Activated T-cell treated with anti-CD3 and anti-CD28 coated beads, Interleukin-2, amount 50 U/mL, for 1 hour (primary cell): ENCODE results near the gene PHYH.
"Not testable (repeated sequence)": the region's sequence is repeated elsewhere in the genome, so short reads cannot be mapped to it uniquely, and the experiment has no call there.

ENCODE experiments used
- DNase-seq: peaks from one replicate; pipeline ENCODE4 v3.0.0-alpha.2; 2020

PHYH gene

GRCh38 chr10:13319166-13319565, 19.3 kb upstream of the PHYH start:
- DNase-seq, result no peak

DNA sequence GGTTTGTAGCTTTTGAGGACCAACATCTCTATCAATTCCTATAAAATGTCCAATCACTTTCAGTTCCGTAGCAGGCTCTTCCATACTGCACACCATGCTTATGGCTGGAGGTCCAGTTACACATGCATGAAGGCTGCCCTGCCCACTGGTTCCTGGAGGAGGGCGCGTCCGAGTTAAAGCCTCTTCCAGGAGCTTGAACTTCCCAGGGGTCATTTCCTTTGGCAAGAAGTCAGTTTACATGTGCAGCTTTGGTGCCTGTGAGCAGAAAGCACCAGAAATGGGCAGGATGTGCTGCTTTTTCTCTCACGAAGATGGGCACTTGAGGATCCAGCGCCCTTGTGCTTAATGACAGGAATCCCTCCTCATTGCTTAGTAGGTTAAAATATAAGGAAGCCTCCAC, 17.6 kb upstream of the PHYH start:
- no peak for DNase-seq

DNA sequence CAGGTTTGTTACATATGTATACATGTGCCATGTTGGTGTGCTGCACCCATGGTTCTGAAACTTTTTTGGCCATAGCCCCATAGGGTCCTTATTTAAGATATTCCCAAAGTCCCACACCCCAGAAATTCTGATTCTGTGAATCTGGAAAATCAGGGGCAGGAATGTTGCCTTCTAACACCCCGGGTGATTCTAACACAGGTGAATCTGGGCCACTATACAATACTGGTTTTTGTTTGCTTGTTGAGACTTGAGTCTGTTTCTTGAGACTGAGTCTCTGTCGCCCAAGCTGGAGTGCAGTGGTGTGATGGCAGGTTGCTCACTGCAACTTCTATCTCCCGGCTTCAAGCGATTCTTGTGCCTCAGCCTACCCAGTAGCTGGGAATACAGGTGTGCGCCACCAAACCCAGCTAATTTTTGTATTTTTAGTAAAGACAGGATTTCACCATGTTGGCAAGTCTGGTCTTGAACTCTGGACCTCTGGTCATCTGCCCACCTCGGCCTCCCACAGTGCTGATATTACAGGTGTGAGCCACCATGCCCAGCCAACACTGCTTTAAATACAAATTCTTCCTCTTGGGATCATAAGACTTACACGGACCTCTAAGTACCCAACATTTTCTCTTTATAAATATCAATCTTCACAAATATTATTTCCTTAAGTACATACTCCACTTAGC, 16.9 kb upstream of the PHYH start:
- DNase-seq, result no peak

- DNase-seq, result no peak
Measured at GRCh38 chr10:13315361-13315760, 15.5 kb upstream of the PHYH start.

DNA sequence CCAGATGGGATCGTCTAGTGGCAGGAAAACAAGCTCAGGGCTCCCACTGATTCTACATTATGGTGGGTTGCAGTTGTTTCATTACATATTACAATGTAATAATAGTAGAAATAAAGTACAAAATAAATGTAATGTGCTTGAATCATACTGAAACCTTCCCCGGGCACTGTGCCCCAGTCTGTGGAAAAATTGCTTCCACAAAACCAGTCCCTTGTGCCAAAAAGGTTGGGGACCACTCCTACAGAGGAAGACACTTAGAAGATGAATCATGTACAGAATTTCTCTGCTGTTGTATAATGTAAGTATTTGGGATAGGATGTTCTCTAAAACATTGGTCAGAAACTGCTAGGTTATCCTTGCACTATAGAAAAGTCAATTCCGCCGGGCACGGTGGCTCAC, 11.3 kb upstream of the PHYH start:
- DNase-seq, result no peak

DNA sequence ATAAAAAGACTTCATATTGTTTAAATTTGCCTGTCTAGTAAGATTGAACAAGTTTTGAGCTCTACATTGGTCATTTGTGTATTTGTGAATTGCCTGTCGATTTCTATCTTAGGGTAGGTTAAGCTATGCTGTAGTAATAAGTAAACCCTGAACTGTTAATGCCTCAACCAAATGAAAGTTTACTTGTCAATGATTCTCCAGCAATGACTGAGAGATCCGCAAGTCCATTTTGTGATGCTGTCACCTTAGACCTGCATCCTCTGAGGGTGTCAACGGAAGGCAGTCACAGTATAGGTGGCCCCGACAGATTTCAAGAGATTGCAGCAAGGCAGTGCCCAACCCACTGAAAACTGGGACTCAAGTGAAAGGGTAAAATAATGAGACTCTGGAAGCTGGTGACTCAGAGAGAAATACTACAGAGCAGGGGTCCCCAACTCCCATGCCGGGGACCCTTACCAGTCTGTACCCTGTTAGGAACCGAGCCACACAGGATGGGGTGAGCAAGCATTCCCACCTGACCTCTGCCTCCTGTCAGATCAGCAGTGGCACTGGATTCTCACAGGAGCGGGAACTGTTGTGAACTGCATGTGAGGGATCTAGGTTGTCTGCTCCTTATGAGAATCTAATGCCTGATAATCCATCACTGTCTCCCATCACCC, 10.8 kb upstream of the PHYH start:
- no peak for DNase-seq

DNA sequence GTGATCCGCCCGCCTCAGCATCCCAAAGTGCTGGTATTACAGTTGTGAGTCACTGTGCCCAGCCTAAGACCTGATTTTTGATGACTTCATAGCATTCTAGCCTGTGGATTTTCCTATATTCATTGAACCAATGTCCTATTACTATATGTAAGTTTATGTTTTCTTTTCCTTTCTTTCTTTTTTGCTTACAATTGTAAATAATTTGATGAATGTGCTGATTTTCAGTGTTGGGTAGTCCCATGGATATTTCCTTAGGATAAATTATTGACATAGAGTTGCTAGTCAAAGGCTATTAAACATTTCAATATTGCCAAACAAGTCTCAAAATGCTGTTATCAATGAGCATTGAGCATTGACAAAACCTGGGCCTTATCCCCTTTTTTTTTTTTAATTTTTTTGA, 9.9 kb upstream of the PHYH start:
- no peak for DNase-seq

DNA sequence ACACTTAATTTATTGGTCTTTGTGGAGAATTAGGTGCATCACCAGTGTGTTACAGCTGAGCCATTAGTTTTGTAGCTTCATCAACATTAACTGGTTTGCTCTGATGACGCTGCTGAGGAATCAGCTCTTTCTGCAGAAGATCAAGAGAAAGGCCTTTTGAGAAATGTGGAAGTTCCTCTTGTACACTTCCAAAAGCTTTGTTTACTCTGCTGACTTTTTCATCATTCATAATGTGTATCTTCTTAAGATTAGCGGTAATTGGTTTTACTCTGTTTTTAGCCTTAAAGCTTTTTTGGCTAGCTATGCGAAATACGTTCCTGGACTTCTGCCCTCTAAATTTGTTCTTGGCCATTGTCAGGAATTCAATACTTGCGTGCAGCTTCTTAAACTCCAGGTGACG, 8.2 kb upstream of the PHYH start:
- no peak for DNase-seq

DNA sequence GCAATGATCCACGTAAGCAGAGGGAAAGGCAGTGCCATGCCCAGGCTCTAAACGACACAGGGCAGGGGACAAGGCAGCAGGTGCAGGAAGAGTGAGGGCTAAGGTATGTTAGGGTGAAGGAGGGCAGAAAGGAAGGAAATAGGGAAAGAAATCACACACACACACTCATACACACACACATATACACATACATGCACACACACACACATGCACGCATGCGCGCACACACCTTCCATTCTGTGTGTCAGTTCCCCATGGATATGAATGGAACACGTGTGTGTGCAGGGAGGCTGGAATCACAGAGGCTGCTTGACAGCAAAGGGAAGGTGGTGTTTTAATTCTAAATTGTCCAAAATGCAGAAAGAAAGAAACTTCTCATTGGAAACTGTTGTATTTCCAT, 6.2 kb upstream of the PHYH start:
- DNase-seq, result no peak

DNA sequence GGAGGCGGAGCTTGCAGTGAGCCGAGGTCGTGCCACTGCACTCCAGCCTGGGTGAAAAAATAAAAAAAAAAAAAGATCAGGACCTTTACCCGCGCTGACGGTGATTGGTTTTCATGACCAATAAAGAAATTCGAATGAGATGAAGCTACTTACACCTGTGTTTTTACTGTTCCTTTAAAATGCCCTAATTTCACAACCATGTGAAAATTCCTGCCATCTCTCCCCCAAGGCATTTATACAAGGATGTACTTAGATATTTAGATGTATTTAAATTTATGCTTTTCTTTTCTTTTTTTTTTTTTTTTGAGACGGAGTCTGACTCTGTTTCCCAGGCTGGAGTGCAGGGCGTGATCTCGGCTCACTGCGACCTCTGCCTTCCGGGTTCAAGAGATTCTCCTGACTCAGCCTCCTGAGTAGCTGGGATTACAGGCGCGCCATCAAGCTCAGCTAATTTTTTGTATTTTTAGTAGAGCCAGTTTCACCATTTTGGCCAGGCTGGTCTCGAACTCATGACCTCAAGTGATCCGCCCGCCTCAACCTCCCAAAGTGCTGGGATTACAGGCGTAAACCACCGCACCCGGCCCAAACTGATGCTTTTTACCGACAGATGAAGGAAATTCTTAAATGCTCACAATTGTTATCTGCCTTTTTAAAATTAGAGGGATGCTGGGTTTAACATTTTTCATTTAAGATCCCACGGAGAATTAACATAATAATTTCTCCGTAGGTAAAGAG, 3.1 kb upstream of the PHYH start:
- DNase-seq, result no peak

DNA sequence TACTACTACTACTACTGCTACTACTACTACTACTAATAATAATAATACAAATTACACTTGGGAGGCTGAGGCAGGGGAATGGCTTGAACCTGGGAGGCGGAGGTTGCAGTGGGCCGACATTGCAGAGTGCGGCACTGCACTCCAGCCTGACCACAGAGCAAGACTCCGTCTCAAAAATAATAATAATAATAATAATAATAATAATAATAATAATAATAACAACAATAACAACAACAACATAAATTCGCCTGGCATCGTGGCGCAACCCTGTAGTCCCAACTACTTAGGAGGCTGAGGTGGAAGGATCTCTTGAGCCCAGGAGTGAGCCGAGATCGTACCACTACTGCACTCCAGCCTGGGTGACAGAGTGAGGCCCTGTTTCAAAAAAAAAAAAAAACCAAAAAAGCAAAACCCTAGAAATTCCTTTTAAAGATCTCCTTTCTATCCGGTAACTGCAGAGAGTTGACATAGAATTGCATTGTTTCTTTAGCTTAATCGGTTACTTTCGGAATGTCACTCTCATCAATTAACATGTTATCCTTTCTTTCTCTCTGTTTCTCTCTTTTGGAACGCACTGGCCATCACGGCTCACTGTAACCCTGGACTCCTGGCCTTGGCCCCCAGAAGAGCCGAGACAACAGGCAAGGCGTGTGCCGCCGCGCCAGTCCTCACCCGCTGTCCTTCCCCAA, 972 bp downstream of the PHYH start:
- no peak for DNase-seq

DNA sequence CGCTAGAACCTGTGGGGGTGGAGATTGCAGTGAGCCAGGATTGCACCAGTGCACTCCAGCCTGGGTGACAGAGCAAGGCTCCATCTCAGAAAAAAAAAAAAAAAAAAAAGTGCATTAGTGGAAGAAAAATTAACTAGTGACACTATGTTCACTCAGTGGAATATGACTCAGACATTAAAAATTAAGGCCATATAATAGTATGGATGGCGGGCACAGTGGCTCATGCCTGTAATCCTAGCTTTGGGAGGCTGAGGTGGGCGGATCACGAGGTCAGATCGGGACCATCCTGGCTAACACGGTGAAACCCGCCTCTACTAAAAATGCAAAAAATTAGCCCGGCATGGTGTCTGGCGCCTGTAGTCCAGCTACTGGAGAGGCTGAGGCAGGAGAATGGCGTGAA, 3.4 kb downstream of the PHYH start:
- DNase-seq, result no peak

GRCh38 chr10:13294784-13295183, 5.1 kb downstream of the PHYH start:
- DNase-seq, result no peak

DNA sequence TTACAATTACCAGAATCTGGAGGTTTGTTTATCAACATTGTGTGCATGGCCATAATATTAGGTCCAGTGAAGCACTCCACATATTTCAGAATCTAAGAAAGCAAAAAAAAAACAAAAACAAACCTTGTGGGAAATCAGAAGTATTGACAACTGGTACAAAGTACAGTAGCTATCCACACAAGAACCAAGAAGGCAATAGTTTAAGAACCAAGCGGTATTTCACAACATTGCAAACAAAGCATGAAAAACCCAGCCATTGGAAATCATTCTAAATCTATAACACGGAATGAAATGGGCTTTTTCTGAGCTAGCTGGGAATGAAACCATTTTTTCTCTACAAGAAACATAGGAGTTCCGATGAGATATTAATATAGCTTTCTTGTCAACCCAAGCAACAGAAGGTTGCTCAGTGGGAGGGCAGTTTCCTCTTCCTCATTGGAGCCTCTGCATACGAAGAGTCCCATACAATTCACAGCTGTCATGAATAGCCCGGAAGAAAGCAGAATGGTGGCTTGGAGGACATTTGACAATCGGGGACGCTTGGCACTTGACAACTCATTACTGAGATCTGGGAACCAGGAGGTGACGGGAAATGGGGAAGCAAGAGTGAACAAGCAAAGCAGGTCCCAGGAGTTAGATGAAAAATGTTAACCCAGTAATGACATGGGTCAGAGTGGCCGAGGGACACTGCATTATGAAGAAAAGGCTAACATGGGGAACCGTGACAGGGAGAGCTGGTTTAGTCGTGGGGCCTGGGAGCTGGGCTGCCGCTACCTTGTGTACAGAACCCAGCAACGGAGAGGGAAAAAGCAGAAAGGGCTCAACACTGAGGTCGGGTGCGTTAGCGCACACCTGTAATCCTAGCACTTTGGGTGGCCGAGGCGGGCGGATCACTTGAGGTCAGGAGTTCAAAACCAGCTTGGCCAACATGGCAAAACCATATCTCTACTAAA, 7.8 kb downstream of the PHYH start:
- no peak for DNase-seq

DNA sequence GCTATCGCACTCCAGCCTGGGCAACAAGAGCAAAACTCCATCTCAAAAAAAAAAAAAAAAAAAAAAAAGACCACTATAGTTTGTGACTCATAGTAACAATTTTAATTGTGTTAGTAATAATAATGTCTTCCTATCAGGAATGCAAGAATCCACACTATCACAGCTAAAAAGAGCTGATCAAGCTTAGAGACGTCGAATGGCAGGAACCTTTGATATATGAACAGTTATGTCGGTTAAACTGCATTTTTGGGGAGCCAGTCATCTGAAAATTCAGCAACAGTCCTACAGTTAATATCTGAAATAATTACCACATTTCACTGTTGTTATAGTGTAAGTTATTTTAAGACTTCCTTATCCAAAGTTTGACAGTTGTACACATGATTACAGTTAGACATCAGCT, 8.8 kb downstream of the PHYH start:
- DNase-seq, result no peak

- no peak for DNase-seq
Measured at GRCh38 chr10:13284050-13284449, 15.8 kb downstream of the PHYH start.

DNA sequence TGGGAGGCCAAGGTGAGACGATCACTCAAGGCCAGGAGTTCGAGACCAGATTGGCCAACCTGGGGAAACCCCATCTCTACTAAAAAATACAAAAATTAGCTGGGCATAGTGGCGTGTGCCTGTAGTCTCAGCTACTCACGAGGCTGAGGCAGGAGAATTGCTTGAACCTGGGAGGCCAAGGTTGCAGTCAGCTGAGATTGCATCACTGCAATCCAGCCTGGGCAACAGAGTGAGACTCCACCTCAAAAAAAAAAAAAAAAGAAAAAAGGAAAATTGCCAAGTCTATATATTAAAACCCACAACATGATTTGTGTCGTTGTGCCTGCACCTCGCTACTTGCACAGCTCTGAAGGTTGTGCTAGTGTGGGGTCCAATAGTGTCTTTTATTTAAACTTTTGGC, 17.5 kb downstream of the PHYH start:
- not testable (repeated sequence) for DNase-seq

DNA sequence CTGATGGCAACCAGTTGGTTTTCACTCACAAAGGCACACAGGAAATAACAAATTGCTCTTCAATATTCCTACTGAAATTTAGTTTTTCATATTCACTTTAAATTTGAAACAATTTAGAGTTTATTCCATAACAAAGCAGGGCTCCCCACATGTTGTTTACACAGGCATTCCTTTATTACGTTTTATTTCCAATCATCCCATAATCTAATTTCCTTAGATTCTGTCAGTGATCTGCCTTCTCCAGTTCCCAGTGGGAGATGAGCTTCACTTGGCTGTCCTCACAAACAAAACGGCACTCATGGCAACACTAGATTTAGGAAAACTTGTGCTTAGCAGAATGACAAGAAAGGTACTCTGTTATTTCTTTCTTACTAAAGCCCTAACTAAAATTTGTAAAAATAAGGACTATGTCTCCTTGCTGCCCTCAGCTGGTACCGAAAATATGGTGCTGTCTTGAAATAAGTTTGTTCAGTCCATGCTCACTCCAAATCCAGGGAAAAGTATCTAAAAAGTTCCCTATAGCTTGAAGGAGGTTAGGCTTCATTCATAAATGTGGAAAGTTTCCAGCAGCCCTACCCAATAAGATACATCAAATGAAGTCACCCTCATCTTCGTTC, 23.0 kb downstream of the PHYH start:
- no peak for DNase-seq

GRCh38 chr10:13276146-13276545, 23.7 kb downstream of the PHYH start:
- not testable (repeated sequence) for DNase-seq

DNA sequence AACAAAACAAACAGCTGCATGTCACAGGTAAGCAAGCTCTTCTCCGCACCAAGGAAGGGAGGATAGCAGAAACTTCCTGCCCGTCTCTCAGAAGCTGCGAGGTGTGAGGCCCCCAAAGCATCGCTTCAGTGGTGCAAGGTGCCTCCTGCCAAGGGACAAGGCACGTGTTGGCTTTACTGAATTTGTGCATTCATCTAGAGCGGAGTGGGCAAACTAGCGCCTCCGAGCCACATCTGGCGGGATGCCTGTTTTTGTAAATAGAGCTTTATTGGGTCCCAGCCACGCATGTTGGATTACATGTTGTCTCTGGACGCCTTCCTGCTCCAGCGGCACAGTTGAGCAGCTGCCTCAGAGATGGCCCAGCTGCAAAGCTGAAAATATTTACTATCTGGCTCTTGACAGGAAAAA, 27.7 kb downstream of the PHYH start:
- DNase-seq, result no peak

DNA sequence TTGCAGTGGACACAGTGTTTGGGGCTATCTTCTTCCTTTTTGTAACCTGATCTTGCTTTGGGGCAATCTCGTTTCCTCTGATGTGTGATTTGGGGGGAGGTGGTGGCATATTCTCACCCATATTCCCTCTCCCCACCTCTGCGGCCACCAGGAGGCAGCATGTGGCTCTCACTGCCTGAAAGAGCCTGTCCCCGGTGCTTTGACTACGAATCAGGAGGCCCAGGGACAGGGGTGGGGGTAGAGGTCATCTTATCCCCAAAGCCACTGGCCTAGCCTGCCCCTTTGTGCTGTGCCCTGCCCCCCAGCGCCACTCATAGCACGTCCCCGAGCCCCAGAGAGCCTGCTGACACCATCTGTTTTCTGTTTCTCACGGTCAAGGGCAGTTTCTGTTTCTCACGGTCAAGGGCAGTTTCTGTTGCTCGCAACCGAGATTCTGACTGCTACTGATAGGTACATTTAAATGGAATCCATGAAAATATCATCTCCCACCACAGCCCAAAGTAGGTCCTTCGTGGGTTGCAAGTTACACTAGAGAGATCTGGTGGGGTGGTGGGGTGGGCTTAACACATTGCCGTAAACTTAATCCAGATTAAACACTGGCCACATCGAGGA, 28.2 kb downstream of the PHYH start:
- peak; percentile 70 for DNase-seq
